IMR-90 (cell line): ENCODE measurements around the gene NELFCD. TPM values are rescaled to one million over a fixed set of nuclear protein-coding genes. Genes with fewer than 3 reads are reported as not detected.

Experiments
- polyA plus RNA-seq, 3 experiments: library from polyadenylated mRNA; depleted of rRNA; stranded (reverse); fragments of >200 nt; gene quantifications; 2 replicates each; pipeline ENCODE4 v1.2.3, GENCODE V29; 2012; ENCODE audit warnings: low replicate concordance in 1 of 3
- total RNA-seq: library from RNA; depleted of rRNA; stranded (reverse); fragments of >200 nt; gene quantifications from 2 replicates; pipeline ENCODE4 v1.2.3, GENCODE V29; 2012; rRNA removed

The NELFCD gene
- total and polyA plus RNA-seq, 2 of the 4 experiments (the other 2 are of a cell fraction): 88.9 to 94.1 TPM

Other genes starting within 250 kb of the NELFCD start
- 0.54 and 0.83 TPM in 2 replicates for gene GNAS-AS1, start 130.4 kb upstream of the NELFCD start, total RNA-seq
- 0.60 and 0.90 TPM in 2 replicates for gene GNAS-AS1, start 130.4 kb upstream of the NELFCD start, polyA plus RNA-seq (2012; rRNA removed)
- 377 and 397 TPM in 2 replicates for gene GNAS, start 128.5 kb upstream of the NELFCD start, total RNA-seq
- gene GNAS, start 128.5 kb upstream of the NELFCD start, polyA plus RNA-seq (2012; rRNA removed): 1,064 and 1,356 TPM in 2 replicates
- gene CTSZ, start 26.0 kb downstream of the NELFCD start, total RNA-seq: 43.6 and 46.1 TPM in 2 replicates
- gene CTSZ, start 26.0 kb downstream of the NELFCD start, polyA plus RNA-seq (2012; rRNA removed): 82.8 and 88.5 TPM in 2 replicates
- gene TUBB1, start 38.2 kb downstream of the NELFCD start, total RNA-seq: not detected in 2 replicates
- not detected in 2 replicates for gene TUBB1, start 38.2 kb downstream of the NELFCD start, polyA plus RNA-seq (2012; rRNA removed)
- gene ATP5F1E, start 51.1 kb downstream of the NELFCD start, total RNA-seq: 3.8 and 12.2 TPM in 2 replicates
- gene ATP5F1E, start 51.1 kb downstream of the NELFCD start, polyA plus RNA-seq (2012; rRNA removed): 34.5 and 42.6 TPM in 2 replicates
- 41.9 and 80.8 TPM in 2 replicates for gene PRELID3B, start 61.5 kb downstream of the NELFCD start, total RNA-seq
- 18.0 and 24.8 TPM in 2 replicates for gene PRELID3B, start 61.5 kb downstream of the NELFCD start, polyA plus RNA-seq (2012; rRNA removed)
- gene ZNF831, start 182.6 kb downstream of the NELFCD start, total RNA-seq: not detected in 2 replicates
- not detected in 2 replicates for gene ZNF831, start 182.6 kb downstream of the NELFCD start, polyA plus RNA-seq (2012; rRNA removed)